Fibroblast of mammary gland (primary cell): ENCODE measurements around the gene COL28A1.

Experiments used
- DNase-seq: peaks from one replicate; pipeline ENCODE4 v3.0.0-alpha.2; 2010; ENCODE audit warnings: low read depth
- H3K4me3 ChIP-seq: 2 replicates; pipeline ENCODE4 v1.5.1; 2011; ENCODE audit warnings: low read depth, mild to moderate bottlenecking, low read length, moderate library complexity; ENCODE audit not compliant: control insufficient read depth
- CTCF ChIP-seq: conservative IDR thresholded peaks from 2 replicates; pipeline ENCODE4 v1.5.1; 2011; ENCODE audit warnings: low read depth, low read length, inconsistent platforms; ENCODE audit not compliant: control insufficient read depth, insufficient read depth

Gene COL28A1

GRCh38 chr7:7432979-7433378 is 102.7 kb downstream of the COL28A1 start:
- no peak for DNase-seq
- TF ChIP-seq CTCF, result no peak
- H3K4me3 ChIP-seq, result no peak overlapping the region

GRCh38 chr7:7428806-7429205 is 106.9 kb downstream of the COL28A1 start:
- no peak overlapping the region for H3K4me3 ChIP-seq
- no peak for TF ChIP-seq CTCF
- DNase-seq, result peak; percentile 95

- no peak for TF ChIP-seq CTCF
- no peak for DNase-seq
- no peak overlapping the region for H3K4me3 ChIP-seq
These were observed 108.3 kb downstream of the COL28A1 start for GRCh38 chr7:7427363-7427762.

- DNase-seq, result peak; percentile 26
- H3K4me3 ChIP-seq, result no peak overlapping the region
- no peak for TF ChIP-seq CTCF
These were observed 109.0 kb downstream of the COL28A1 start for GRCh38 chr7:7426676-7427075.

- TF ChIP-seq CTCF, result no peak
- no peak overlapping the region for H3K4me3 ChIP-seq
- DNase-seq, result no peak
These were observed 110.4 kb downstream of the COL28A1 start for GRCh38 chr7:7425321-7425720.

- TF ChIP-seq CTCF, result peak; percentile 92
- peak; percentile 79 for DNase-seq
- H3K4me3 ChIP-seq, result peak overlapping the region; percentile 57
These were observed 111.4 kb downstream of the COL28A1 start for GRCh38 chr7:7424151-7424873.

- no peak for DNase-seq
- no peak overlapping the region for H3K4me3 ChIP-seq
- TF ChIP-seq CTCF, result no peak
These were observed 113.0 kb downstream of the COL28A1 start for GRCh38 chr7:7422641-7423040.
